Measurements from ENCODE around the gene KCND3. TPM values are rescaled to one million over a fixed set of nuclear protein-coding genes. Genes with fewer than 3 reads are reported as not detected.

The KCND3 gene
- total RNA-seq, 2 experiments from 2014 or later, result not detected

- no peaks in the 10 kb centered on the region for H3K36me3 Mint-ChIP-seq (ENCODE audit: low read depth)
- POLR2A ChIA-PET, result no interaction called here
- no peak for ATAC-seq
- peaks cover 61% of the 10 kb centered on the region for H3K27me3 Mint-ChIP-seq
- intact Hi-C loops (cut with DNase I, micrococcal nuclease), result no loop called here
- DNase-seq, result no peak
- H3K9me3 Mint-ChIP-seq (ENCODE audit: low read depth), result no peaks in the 10 kb centered on the region
- no peak overlapping the region for H3K27ac Mint-ChIP-seq
- H3K4me1 Mint-ChIP-seq, result peaks cover 11% of the 10 kb centered on the region
- CTCF ChIA-PET, result interaction anchor here (0.8 kb wide), 1 partner anchor 8 kb away, joined by 3 read pairs; no protein-coding TSS in a partner anchor
- no peak overlapping the region for H3K4me3 Mint-ChIP-seq
Observed at GRCh38 chr1:111987502-111987901, 2.0 kb downstream of the KCND3 start.

GRCh38 chr1:111983500-111983899 is 6.0 kb downstream of the KCND3 start:
- intact Hi-C loops (cut with DNase I, micrococcal nuclease), result no loop called here
- DNase-seq, result no peak
- Mint-ChIP-seq H3K36me3 (ENCODE audit: low read depth) (no peaks in the 10 kb centered on the region), H3K4me1 (no peaks in the 10 kb centered on the region), H3K9me3 (ENCODE audit: low read depth) (no peaks in the 10 kb centered on the region), H3K27ac (no peak overlapping the region), H3K27me3 (peaks cover 38% of the 10 kb centered on the region), H3K4me3 (no peak overlapping the region)
- ATAC-seq, result no peak
- POLR2A ChIA-PET, result no interaction called here
- CTCF ChIA-PET, result interaction anchor here (1.0 to 1.7 kb wide), 2 partner anchors 10 to 14 kb away, joined by 3 read pairs; no protein-coding TSS in a partner anchor

DNA sequence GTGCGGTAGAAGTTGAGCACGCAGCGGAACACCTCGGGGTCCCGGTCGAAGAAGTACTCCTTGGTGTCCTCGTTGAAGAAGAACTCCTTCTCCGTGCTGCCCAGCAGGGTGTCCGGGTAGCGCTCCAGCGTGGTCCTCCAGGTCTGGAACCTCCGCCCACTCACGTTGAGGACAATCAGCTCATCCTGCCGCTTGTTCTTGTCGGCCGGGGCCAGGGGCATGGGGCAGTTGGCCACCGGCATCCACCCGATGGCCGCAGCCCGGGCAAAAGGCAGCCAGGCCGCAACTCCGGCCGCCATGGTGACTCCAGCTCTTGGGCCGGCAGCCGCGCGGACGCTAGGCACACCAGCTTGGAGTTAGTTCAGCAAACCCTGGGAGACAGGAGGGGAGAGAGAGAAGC is 7.0 kb downstream of the KCND3 start:
- Mint-ChIP-seq H3K4me1 (no peaks in the 10 kb centered on the region), H3K4me3 (no peak overlapping the region), H3K9me3 (ENCODE audit: low read depth) (no peaks in the 10 kb centered on the region), H3K27ac (no peak overlapping the region), H3K27me3 (peaks cover 38% of the 10 kb centered on the region), H3K36me3 (ENCODE audit: low read depth) (no peaks in the 10 kb centered on the region)
- DNase-seq, result no peak
- POLR2A ChIA-PET, result no interaction called here
- ATAC-seq, result no peak
- CTCF ChIA-PET, result interaction anchor here (1.0 to 1.7 kb wide), 2 partner anchors 9 to 13 kb away, joined by 3 read pairs; no protein-coding TSS in a partner anchor
- intact Hi-C loops (cut with DNase I, micrococcal nuclease), result no loop called here

- POLR2A ChIA-PET, result no interaction called here
- CTCF ChIA-PET, result no interaction called here
- Mint-ChIP-seq H3K9me3 (ENCODE audit: low read depth) (no peaks in the 10 kb centered on the region), H3K27ac (no peak overlapping the region), H3K4me1 (no peaks in the 10 kb centered on the region), H3K4me3 (no peak overlapping the region), H3K36me3 (ENCODE audit: low read depth) (no peaks in the 10 kb centered on the region), H3K27me3 (peaks cover 36% of the 10 kb centered on the region)
- intact Hi-C loops (cut with DNase I, micrococcal nuclease), result no loop called here
- ATAC-seq (no peak), DNase-seq (no peak)
Observed at GRCh38 chr1:111981871-111982270, 7.6 kb downstream of the KCND3 start.

DNA sequence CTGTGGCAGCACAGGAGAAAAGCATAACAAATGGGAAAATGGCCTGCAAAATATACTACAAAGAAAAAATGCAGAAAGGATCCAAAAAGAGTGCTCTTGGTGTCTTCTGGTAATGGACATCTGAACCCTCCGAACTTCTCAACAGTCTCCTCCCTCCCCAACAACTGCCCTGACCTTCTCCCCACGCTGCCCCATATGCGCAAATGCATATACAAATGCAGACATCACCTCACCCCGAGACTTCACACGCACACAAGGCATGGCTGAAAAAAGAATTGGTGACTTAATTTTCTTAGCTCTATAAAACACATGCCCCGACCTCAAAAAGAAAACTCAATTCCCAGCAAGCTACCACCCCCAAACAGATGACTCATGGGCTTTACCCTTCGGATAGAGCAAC is 8.4 kb downstream of the KCND3 start:
- peaks cover 37% of the 10 kb centered on the region for H3K27me3 Mint-ChIP-seq
- H3K9me3 Mint-ChIP-seq (ENCODE audit: low read depth), result no peaks in the 10 kb centered on the region
- no peak for ATAC-seq
- no peaks in the 10 kb centered on the region for H3K36me3 Mint-ChIP-seq (ENCODE audit: low read depth)
- ChIA-PET CTCF (no interaction called here), POLR2A (interaction anchor here (0.7 kb wide), 1 partner anchor 186 kb away, joined by 3 read pairs; no protein-coding TSS in a partner anchor)
- intact Hi-C loops (cut with DNase I, micrococcal nuclease), result no loop called here
- H3K27ac Mint-ChIP-seq, result no peak overlapping the region
- no peaks in the 10 kb centered on the region for H3K4me1 Mint-ChIP-seq
- no peak overlapping the region for H3K4me3 Mint-ChIP-seq
- DNase-seq, result no peak

DNA sequence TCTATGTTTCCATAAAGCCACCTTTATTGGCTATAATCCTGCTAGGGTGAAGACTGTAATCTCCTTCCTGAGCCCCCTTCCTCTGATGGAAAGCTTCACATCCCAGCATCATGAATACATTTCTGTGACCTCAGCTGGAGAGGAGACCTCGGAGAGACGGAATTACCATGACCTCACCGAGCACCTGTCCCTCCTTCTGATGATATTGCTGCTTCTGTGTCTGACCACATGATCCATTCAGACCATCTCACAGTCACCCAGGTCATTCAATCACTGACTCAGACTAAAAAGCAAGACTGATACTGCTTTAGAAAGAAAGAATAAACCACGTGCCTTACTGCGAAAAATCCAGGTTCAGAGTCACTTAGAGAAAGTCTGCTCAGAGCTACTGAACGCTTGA is 8.8 kb downstream of the KCND3 start:
- intact Hi-C loops (cut with DNase I, micrococcal nuclease), result no loop called here
- H3K4me3 Mint-ChIP-seq, result no peak overlapping the region
- H3K27ac Mint-ChIP-seq, result no peak overlapping the region
- peaks cover 39% of the 10 kb centered on the region for H3K27me3 Mint-ChIP-seq
- no peak for DNase-seq
- ChIA-PET POLR2A (interaction anchor here (0.7 kb wide), 1 partner anchor 185 kb away, joined by 3 read pairs; no protein-coding TSS in a partner anchor), CTCF (interaction anchor here (0.6 kb wide), 1 partner anchor 1114 kb away, joined by 3 read pairs; no protein-coding TSS in a partner anchor)
- H3K36me3 Mint-ChIP-seq (ENCODE audit: low read depth), result no peaks in the 10 kb centered on the region
- no peaks in the 10 kb centered on the region for H3K4me1 Mint-ChIP-seq
- no peak for ATAC-seq
- no peaks in the 10 kb centered on the region for H3K9me3 Mint-ChIP-seq (ENCODE audit: low read depth)

- Mint-ChIP-seq H3K4me1 (no peaks in the 10 kb centered on the region), H3K9me3 (ENCODE audit: low read depth) (no peaks in the 10 kb centered on the region), H3K27ac (no peak overlapping the region), H3K27me3 (peaks cover 42% of the 10 kb centered on the region), H3K36me3 (ENCODE audit: low read depth) (no peaks in the 10 kb centered on the region), H3K4me3 (no peak overlapping the region)
- intact Hi-C loops (cut with DNase I, micrococcal nuclease), result no loop called here
- ChIA-PET CTCF (no interaction called here), POLR2A (no interaction called here)
- ATAC-seq (no peak), DNase-seq (no peak)
Observed at GRCh38 chr1:111978695-111979094, 10.8 kb downstream of the KCND3 start.

GRCh38 chr1:111977378-111977777 is 12.1 kb downstream of the KCND3 start:
- Mint-ChIP-seq H3K4me3 (no peak overlapping the region), H3K27ac (no peak overlapping the region), H3K9me3 (ENCODE audit: low read depth) (no peaks in the 10 kb centered on the region), H3K27me3 (peaks cover 48% of the 10 kb centered on the region), H3K36me3 (ENCODE audit: low read depth) (no peaks in the 10 kb centered on the region), H3K4me1 (no peaks in the 10 kb centered on the region)
- ChIA-PET POLR2A (no interaction called here), CTCF (no interaction called here)
- intact Hi-C loops (cut with DNase I, micrococcal nuclease), result no loop called here
- no peak for DNase-seq
- no peak for ATAC-seq

DNA sequence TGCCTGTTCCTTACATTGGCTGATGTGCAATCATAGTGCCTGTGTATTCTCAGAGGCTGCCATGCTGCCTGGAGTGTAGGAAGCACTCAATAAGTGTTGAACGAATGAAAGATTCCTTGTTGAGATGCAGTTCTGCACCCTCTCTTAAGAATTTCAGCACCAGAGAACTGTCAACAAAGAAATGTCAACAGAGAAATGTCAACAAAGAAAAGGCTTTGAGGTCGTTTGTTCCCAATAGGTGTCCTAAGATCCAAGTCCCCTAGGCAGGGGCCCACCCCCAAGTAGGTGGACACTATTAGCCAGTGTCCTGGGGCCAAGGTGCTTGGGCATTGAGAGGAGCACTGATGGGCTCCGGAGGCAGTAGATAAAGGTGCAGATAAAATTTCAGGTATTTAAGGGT is 12.6 kb downstream of the KCND3 start:
- intact Hi-C loops (cut with DNase I, micrococcal nuclease), result no loop called here
- H3K4me1 Mint-ChIP-seq, result no peaks in the 10 kb centered on the region
- no peak overlapping the region for H3K4me3 Mint-ChIP-seq
- ChIA-PET POLR2A (no interaction called here), CTCF (no interaction called here)
- H3K9me3 Mint-ChIP-seq (ENCODE audit: low read depth), result no peaks in the 10 kb centered on the region
- H3K27me3 Mint-ChIP-seq, result peaks cover 49% of the 10 kb centered on the region
- no peak for ATAC-seq
- no peaks in the 10 kb centered on the region for H3K36me3 Mint-ChIP-seq (ENCODE audit: low read depth)
- DNase-seq, result no peak
- no peak overlapping the region for H3K27ac Mint-ChIP-seq

DNA sequence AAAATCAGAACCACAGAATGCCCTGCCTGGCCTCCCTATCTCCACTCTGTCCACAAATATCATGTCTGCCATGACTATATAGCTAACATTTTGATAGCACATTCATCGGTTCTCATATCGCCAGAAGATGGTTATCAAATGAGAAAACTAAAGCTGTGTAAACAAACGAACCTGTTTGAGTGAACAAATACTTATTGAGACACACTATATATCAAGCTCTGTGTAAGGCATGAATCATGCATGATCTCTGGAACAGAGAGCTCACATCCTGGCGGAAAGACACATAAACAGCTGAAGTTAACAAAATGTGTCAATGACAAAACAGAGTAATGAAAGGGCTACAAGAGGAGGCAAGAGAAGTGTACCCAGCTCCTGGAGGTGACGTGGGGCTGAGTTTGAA is 13.1 kb downstream of the KCND3 start:
- Mint-ChIP-seq H3K27ac (no peak overlapping the region), H3K36me3 (ENCODE audit: low read depth) (no peaks in the 10 kb centered on the region), H3K4me1 (no peaks in the 10 kb centered on the region), H3K9me3 (ENCODE audit: low read depth) (no peaks in the 10 kb centered on the region), H3K27me3 (peaks cover 53% of the 10 kb centered on the region), H3K4me3 (no peak overlapping the region)
- intact Hi-C loops (cut with DNase I, micrococcal nuclease), result no loop called here
- ATAC-seq (no peak), DNase-seq (no peak)
- CTCF ChIA-PET, result no interaction called here
- POLR2A ChIA-PET, result no interaction called here

- Mint-ChIP-seq H3K9me3 (ENCODE audit: low read depth) (no peaks in the 10 kb centered on the region), H3K36me3 (ENCODE audit: low read depth) (no peaks in the 10 kb centered on the region), H3K27ac (no peak overlapping the region), H3K4me1 (no peaks in the 10 kb centered on the region), H3K27me3 (peaks cover 65% of the 10 kb centered on the region), H3K4me3 (no peak overlapping the region)
- intact Hi-C loops (cut with DNase I, micrococcal nuclease), result no loop called here
- CTCF ChIA-PET, result interaction anchor here (1.2 to 1.4 kb wide), 2 partner anchors 10 to 24 kb away, joined by 3 to 4 read pairs; no protein-coding TSS in a partner anchor
- POLR2A ChIA-PET, result interaction anchor here (0.6 kb wide), 1 partner anchor 1513 kb away, joined by 3 read pairs; no protein-coding TSS in a partner anchor
- DNase-seq, result no peak
- ATAC-seq, result no peak
Observed at GRCh38 chr1:111973150-111973790, 16.2 kb downstream of the KCND3 start.

DNA sequence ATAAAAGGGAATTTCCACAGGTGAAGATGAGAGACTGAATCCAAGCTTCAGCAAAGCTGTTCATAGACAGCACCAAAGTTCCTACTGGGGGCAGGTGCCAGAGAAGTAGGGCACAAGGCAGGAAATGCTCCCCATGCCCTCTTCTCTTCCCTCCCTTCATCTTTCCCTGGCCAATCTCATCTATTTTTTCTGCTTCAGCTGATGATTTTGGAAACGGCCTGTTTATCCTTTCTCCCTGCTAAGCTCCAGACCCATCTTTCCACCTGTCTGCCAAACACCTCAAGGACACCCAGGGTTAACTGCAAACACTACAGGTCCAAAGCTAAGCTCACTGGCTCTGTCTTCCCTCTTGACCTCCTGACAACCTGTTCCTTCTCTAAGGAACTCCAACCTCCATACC is 18.1 kb downstream of the KCND3 start:
- DNase-seq (no peak), ATAC-seq (no peak)
- intact Hi-C loops (cut with DNase I, micrococcal nuclease), result no loop called here
- Mint-ChIP-seq H3K27me3 (peaks cover 58% of the 10 kb centered on the region), H3K36me3 (ENCODE audit: low read depth) (no peaks in the 10 kb centered on the region), H3K4me3 (no peak overlapping the region), H3K27ac (no peak overlapping the region), H3K4me1 (no peaks in the 10 kb centered on the region), H3K9me3 (ENCODE audit: low read depth) (no peaks in the 10 kb centered on the region)
- ChIA-PET CTCF (interaction anchor here (0.6 kb wide), 1 partner anchor 56 kb away, joined by 4 read pairs; no protein-coding TSS in a partner anchor), POLR2A (no interaction called here)
